H1 (cell line): Measurements from ENCODE around the gene ZFAND4. TPM values are rescaled to one million over a fixed set of nuclear protein-coding genes. Genes with fewer than 3 reads are reported as not detected.

Source experiments
- CEBPB ChIP-seq: IDR thresholded peaks from 2 replicates; pipeline ENCODE4 v1.6.1; 2012; ENCODE audit warnings: low read depth, low read length
- CREB1 ChIP-seq: IDR thresholded peaks from 2 replicates; pipeline ENCODE4 v1.6.1; 2012; ENCODE audit warnings: inconsistent platforms
- EP300 ChIP-seq, 2 experiments: IDR thresholded peaks; 1 replicate in 1 of 2; 2 replicates in 1 of 2; pipeline ENCODE4 v1.6.1; 2011 to 2012; ENCODE audit warnings: low read depth in 2 of 2, low read length in 2 of 2, mild to moderate bottlenecking in 2 of 2, borderline replicate concordance in 1 of 2, inconsistent platforms in 1 of 2, moderate library complexity in 1 of 2
- TEAD4 ChIP-seq: IDR thresholded peaks from 2 replicates; pipeline ENCODE4 v1.6.1; 2012; ENCODE audit warnings: low read depth, low read length, inconsistent platforms, mixed read lengths
- polyA plus RNA-seq, 7 experiments: library from polyadenylated mRNA; depleted of rRNA in 3 of 7; stranded (reverse) in 5 of 7; unstranded in 2 of 7; fragments of >200 nt in 5 of 7; fragments of 200-250 nt in 2 of 7; gene quantifications; 1 replicate in 5 of 7; 2 replicates in 1 of 7; 4 replicates in 1 of 7; pipeline versions ENCODE4 v1.2.1 to v1.2.3, GENCODE V29; 2011 to 2013; ENCODE audit warnings: missing spikeins in 2 of 7, mixed read lengths in 2 of 7
- total RNA-seq: library from RNA; stranded (reverse); fragmentation: NEBNext Ultra II Directional; extraction: Animal tissue kit (Norgen Biotek cat#: 25700); gene quantifications from 2 replicates; pipeline ENCODE4 v1.2.1, GENCODE V29; 2021
- TF ChIP-seq, protein P1 (sequence below): IDR thresholded peaks from 2 replicates; pipeline ENCODE4 v1.6.1; 2011; ENCODE audit warnings: low read depth, mild to moderate bottlenecking, low read length; ENCODE audit not compliant: insufficient read depth

Gene ZFAND4
- total and polyA plus RNA-seq, 2 of the 8 experiments (the other 6 are each of a cell fraction or from before 2014, with no cell fraction given): 2.8 to 17.8 TPM

DNA sequence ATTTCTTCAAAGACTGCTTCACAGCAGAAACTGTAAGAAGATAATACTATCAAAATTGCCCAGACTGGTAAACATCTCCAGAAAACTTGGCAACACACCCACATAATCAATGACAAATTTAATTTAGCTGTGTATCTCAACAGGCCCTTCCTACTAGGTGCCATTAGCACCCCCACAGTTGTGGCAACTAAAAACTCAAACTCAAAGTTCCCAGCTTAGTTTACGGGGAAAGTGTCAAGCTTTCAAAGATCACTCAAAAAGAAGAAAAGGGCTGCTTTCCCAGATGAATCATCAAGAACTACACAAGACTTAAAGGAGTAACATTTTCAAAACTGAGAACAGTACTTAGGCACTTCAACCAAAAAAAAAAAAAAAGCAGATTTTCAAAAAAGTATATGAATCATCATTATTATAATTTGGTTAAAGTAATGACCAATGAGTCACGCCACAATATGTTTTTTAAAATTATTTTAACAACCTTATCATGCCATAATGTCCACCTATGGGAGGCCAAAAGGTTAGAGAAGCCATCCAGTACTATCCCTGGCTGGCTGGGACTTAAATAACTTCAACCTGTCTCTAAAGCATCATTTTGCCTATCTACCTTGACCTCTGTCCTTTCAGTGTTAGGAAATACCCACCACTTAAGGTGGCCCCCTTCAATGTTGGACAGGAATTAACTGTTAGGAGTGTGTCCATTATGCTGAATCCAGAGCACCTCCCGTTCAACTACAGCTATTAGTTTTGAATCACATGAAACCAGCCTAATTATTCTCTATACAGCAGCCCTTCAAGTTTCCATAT lies 90.8 kb downstream of the ZFAND4 start (continued):
- TF ChIP-seq, protein P1, sequence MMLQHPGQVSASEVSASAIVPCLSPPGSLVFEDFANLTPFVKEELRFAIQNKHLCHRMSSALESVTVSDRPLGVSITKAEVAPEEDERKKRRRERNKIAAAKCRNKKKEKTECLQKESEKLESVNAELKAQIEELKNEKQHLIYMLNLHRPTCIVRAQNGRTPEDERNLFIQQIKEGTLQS: no peak
- TF ChIP-seq CEBPB: no peak
- TF ChIP-seq CREB1: no peak
- no peak for TF ChIP-seq TEAD4
- TF ChIP-seq EP300 (IDR thresholded peaks at IDR 0.05; ENCODE audit: borderline replicate concordance in 1 of 2, low read depth in 2 of 2, low read length in 2 of 2): no peak
